ENCODE measurements around the gene OTULIN.

Gene OTULIN

GRCh38 chr5:14721990-14722656, 57.6 kb downstream of the OTULIN start:
- no peak for DNase-seq (ENCODE audit: low read depth)

DNA sequence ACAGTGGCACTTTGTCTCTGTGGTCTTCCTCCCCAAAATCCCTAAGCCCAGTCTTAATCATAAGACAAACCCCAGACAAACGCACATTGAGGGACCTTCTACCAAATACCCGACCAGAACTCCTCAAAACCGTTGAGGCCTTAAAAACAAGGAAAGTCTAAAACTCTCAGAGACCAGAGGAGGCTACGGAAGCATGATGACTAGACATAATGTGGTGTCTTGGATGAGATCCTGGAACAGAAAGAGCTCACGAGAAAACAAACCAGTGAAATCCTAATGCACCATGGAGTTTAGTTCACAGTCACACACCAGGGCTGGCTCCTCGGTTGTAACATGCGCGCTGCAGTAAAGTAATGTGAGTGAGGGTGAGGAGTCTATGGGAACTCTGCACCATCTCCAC, 58.4 kb downstream of the OTULIN start:
- DNase-seq (ENCODE audit: low read depth): no peak

GRCh38 chr5:14723701-14724132, 59.2 kb downstream of the OTULIN start:
- DNase-seq (ENCODE audit: low read depth): no peak

GRCh38 chr5:14724633-14725032, 60.1 kb downstream of the OTULIN start:
- no peak for DNase-seq (ENCODE audit: low read depth)

DNA sequence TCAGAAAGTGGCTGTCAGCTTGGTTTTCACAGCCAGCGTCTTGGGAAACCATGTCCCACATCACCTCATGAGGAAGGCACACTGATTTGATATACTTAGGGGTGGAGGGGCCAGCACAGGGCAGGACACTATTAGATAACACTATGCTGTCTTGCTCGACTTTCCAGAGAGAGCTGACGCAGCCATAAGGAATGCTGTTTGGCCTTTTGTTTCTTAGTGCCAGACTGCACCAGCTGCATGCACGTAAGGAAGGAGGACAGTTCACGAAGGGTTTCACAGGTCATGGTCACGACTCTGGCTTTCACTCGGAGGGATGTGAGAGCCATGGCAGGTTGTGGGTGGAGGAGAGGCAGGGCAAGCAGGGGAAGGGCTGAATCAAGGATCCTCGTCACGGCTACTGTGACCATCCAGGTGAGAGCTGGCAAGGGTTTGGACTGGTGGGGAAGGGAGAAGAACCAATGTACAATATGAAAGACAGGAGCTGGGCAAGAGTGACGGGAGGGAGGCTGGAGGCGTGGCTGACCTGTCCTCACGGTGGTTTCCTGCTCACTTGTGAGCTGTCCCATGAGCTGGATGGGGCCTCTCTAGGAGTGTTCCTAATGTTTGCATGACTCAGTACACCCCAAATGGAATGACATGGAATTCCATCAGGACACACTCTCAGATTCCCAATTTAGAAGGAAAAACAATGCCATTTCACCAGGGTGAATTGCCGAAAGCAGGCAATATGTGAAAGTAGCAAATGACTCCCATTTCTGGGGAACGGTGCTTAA, 61.7 kb downstream of the OTULIN start:
- DNase-seq (ENCODE audit: low read depth): no peak

GRCh38 chr5:14727428-14727865, 62.9 kb downstream of the OTULIN start:
- DNase-seq (ENCODE audit: low read depth): peak; percentile 60

DNA sequence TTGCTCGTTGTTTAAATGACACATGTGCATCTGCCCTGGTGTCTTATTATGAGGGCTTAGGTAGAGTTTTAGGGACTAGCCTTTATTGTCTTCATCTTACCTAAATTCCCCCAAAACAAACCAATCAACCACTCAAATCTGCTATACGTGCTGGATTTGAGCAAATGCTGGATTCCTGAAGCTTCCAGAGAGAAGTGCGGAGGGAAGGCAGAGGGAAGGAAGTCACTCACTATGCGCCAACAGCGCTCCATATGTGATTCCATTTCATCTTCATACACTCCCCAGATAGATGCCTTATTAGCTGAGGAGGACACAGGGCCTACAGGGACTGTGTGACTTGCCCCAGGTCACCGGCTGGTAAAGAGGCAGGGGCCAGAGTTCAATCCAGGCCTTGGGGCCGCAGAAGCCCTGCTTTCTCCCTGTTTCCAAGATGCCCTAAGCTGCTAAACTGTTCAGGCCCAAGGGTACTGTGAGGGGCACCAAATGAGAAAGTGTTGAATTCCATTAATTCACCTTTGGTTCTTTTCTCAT, 63.5 kb downstream of the OTULIN start:
- DNase-seq (ENCODE audit: low read depth): no peak

DNA sequence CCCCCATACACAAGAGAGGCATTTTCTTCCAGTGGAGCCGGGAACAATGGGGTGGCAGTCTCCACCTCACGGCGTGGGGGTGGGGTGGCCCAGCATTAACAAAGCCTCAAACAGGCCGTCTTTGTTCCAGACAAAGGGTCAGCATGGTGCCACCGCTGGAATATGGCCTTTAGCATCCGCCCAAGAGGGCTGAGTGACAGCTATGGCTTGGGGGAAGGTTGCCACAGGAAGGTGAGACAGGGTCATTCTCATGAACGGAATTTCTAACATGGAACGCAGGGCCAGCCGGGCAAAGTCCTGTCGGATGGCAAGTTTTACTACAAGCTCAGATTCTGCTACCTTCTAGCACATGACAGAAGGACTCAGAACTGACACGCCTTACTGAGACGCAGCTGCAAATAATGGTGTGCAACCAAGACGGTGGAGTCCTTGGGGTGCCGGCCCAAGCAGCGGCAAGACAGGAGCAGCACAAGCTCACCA, 64.0 kb downstream of the OTULIN start:
- DNase-seq (ENCODE audit: low read depth): no peak

DNA sequence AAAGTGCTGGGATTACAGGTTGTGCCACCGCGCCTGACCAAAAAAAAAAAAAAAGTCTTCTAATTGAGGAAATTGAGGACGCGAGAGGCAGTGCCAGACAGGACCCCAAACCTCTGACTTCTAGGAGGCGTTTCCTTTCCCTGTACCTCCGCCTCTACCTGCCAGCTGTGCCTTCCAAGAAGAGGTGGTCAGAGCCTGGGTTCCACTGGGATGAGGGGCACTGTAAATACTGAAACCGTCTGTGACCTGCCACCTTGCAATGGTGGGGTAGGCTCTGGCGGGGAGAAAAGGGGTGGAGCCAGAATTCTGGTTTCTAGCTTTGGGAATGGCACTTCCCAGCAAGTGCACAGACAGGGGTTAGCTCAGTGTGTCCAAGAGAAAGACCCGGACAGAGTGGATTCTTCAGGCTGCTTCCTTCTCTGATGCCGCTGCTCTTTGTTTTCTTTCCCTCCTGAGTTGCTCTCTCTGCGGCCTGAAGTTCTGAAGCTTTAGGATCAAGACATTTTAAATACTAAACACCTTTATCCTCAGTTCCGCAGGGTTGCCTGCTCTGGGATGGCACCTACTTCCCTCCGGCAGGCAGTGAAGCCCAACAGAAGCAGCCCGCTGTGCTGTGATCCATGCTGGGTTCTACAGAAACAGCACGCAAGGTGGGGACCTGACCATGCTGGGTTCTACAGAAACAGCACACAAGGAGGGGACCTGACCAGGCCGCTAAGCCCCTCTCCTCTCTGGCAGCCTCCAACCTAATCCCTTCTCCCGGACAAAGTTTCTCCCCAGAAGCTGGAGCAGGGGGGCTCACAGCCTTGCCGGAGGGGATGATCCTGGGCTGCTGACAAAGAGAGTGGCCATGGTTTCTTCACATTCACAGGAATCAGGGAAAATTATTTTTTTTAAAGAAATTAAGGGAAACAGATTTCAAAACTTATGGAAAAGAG, 65.2 kb downstream of the OTULIN start:
- DNase-seq (ENCODE audit: low read depth): no peak

- no peak for DNase-seq (ENCODE audit: low read depth)
These were observed 65.9 kb downstream of the OTULIN start for GRCh38 chr5:14730466-14730865.

DNA sequence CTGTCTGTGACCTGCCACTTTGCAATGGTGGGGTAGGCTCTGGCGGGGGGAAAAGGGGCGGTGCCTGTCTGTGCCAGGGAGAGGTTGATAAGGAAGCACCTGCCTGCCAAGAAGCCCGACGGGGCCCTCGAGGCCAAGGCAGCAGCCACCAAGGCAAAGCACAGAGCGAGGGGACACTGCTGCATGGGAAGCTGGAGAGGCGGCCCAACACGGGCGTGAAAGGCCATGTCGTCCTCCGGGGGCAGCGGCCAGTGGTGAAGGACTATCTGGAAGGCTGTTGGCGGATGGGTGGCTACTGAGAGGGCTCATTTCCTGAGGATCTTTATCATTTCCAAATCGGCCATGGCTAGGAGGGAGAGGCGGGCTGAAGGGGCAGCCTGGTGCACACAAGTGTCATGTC, 66.4 kb downstream of the OTULIN start:
- DNase-seq (ENCODE audit: low read depth): no peak

- DNase-seq (ENCODE audit: low read depth): no peak
These were observed 68.5 kb downstream of the OTULIN start for GRCh38 chr5:14732991-14733390.

GRCh38 chr5:14733661-14734060, 69.1 kb downstream of the OTULIN start:
- DNase-seq (ENCODE audit: low read depth): no peak

DNA sequence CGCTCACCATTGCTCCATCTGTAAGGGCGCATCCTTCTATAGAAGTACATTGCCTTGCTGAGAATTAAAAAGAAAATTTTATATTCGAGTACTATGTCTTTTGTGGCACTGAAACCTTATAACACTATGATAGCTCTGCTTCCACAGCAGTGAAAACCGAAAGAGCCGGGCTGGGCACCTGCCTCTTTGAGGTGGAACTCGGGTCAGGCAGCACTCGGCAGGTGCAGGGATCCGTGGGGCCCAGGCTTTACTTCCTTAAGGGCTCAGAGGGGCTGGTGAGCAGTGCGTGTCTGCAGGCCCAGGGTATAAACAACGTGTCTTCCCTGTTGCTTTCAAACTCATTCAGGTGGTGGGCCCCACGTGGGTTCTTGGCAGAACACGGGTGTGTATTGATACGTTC, 69.9 kb downstream of the OTULIN start:
- DNase-seq (ENCODE audit: low read depth): no peak

DNA sequence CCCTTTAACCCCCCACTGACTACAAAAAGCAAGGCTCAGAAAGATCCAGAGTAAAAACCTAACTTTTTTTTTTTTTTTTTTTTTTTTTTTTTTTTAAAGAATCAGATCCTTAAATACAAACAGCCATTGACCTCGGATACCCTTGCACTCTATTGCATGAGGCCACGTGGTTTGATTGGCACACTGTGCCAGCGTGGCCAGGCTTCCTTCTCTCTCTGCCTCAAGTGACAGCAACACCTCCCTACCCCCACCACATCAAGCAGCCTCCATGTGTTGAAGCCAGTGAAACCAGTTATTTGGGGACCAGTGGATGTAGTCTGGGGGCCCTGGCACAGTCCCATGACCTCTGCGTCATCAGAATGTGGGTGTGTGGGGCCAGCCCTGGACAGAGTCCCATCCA, 71.4 kb downstream of the OTULIN start:
- no peak for DNase-seq (ENCODE audit: low read depth)

- DNase-seq (ENCODE audit: low read depth): no peak
These were observed 72.8 kb downstream of the OTULIN start for GRCh38 chr5:14737291-14737690.

GRCh38 chr5:14738050-14738449, 73.5 kb downstream of the OTULIN start:
- no peak for DNase-seq (ENCODE audit: low read depth)

GRCh38 chr5:14739538-14739937, 75.0 kb downstream of the OTULIN start:
- no peak for DNase-seq (ENCODE audit: low read depth)

DNA sequence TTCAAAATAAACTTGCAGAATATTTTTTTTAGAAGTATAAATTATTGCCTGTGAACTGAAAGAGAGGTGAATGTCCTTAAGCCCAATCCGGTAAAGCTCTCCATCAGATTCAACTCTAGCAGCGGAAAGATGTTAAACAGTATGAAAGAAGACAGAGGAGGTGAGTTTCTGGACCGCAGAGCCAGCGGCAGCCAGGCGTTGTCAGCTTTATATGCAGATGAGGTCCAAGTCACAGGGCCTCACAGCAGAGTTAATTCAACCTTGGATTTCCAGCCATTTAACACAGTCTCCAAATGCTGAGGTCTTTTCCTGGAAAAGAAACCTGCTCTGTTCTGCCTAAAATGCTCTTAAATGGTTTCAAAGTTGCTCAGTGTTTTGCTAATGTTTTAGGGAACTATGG, 75.5 kb downstream of the OTULIN start:
- DNase-seq (ENCODE audit: low read depth): no peak

GRCh38 chr5:14741131-14741530, 76.6 kb downstream of the OTULIN start:
- no peak for DNase-seq (ENCODE audit: low read depth)

- DNase-seq (ENCODE audit: low read depth): no peak
These were observed 77.4 kb downstream of the OTULIN start for GRCh38 chr5:14741801-14742440.

- DNase-seq (ENCODE audit: low read depth): no peak
These were observed 78.0 kb downstream of the OTULIN start for GRCh38 chr5:14742498-14742897.

Data from stimulated activated CD8-positive, alpha-beta memory T cell treated with anti-CD3 and anti-CD28 coated beads, Interleukin-4, amount 100 ng/mL, for 24 hours (primary cell).